SU-DHL-6 (cell line): ENCODE data around the gene RHOT1.
"Not testable (repeated sequence)": the region's sequence is repeated elsewhere in the genome, so short reads cannot be mapped to it uniquely, and the experiment has no call there.

Source experiments
- CTCF ChIP-seq: fragments of 200-600 bp; sonication (generic); IDR thresholded peaks from one replicate; pipeline ENCODE4 v1.5.1; 2017; ENCODE audit warnings: antibody characterized with exemption, mild to moderate bottlenecking, low read length, moderate library complexity; ENCODE audit not compliant: insufficient read depth, poor library complexity, severe bottlenecking
- EZH2phosphoT487 ChIP-seq: fragments of 200-600 bp; sonication (generic), shearing (Covaris generic); conservative IDR thresholded peaks from 2 replicates; pipeline ENCODE4 v1.6.1; 2018; ENCODE audit warnings: mild to moderate bottlenecking, antibody characterized with exemption, low read length, moderate library complexity, mixed read lengths

- TF ChIP-seq EZH2phosphoT487, CTCF: not testable (repeated sequence)
These were observed 38.0 kb downstream of the RHOT1 start for GRCh38 chr17:32180262-32180661.
